Left ventricle myocardium inferior (tissue), 1 donor: ENCODE measurements around the gene SH3TC2. TPM values are rescaled to one million over a fixed set of nuclear protein-coding genes. Genes with fewer than 3 reads are reported as not detected.
A peak's percentile ranks its signal among the peaks of the same experiment; 100 is the strongest.

Experiments
- DNase-seq: peaks from one replicate; pipeline ENCODE4 v3.0.0-alpha.2; 2020
- H3K27ac ChIP-seq: fragments of 200-600 bp; replicated peaks from 2 replicates; pipeline ENCODE4 v1.8.0; 2021
- H3K27me3 ChIP-seq: fragments of 200-600 bp; 2 replicates; pipeline ENCODE4 v1.8.0; 2021; ENCODE audit warnings: low read depth
- H3K36me3 ChIP-seq: fragments of 200-600 bp; 2 replicates; pipeline ENCODE4 v1.8.0; 2021
- H3K4me1 ChIP-seq: fragments of 200-600 bp; 2 replicates; pipeline ENCODE4 v1.8.0; 2021
- H3K4me3 ChIP-seq: fragments of 200-600 bp; 2 replicates; pipeline ENCODE4 v1.8.0; 2021; ENCODE audit warnings: mild to moderate bottlenecking, moderate library complexity
- H3K9me3 ChIP-seq: fragments of 200-600 bp; replicated peaks from 2 replicates; pipeline ENCODE4 v1.8.0; 2021
- intact Hi-C: fragments of 100-400 bp; cut with micrococcal nuclease; formaldehyde crosslinking; loops from one replicate; pipeline ENCODE4 v1.11.0; 2022
- total RNA-seq: library from RNA; stranded (reverse); fragmentation: NEBNext Ultra II Directional; extraction: Animal tissue kit (Norgen Biotek cat#: 25700); gene quantifications from one replicate; pipeline ENCODE4 v1.2.1, GENCODE V29; 2021
- TF ChIP-seq, protein P1 (sequence below): fragments of 200-600 bp; IDR thresholded peaks from 2 replicates; pipeline ENCODE4 v1.8.0; 2021; ENCODE audit warnings: antibody characterized with exemption, mild to moderate bottlenecking, borderline replicate concordance
- donor health status: DM: no; HTN: yes; CAD: no; lungs with severe emphysema.

The SH3TC2 gene
- total RNA-seq, 1 donor from 2014 or later = 9.4 TPM

DNA sequence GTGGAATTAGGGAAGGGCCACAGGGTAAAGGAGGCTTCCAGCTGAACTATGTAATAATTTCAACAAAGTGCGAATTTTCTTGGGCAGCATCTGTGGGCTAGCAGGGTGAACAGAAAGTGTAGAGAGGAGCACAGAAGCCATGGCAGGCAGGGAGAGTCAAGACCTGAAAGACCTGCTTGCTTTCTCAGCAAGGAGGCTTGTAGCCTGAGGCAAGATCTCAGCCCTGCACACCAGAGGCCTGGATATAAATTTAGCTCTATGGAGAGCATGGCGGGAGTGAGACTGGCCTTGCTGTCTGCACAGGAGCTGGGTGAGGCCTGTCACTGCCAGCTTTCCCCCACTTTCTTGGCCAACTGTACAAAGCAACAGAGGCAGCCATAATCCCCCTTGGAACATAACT is 32.1 kb upstream of the SH3TC2 start:
- TF ChIP-seq, protein P1, sequence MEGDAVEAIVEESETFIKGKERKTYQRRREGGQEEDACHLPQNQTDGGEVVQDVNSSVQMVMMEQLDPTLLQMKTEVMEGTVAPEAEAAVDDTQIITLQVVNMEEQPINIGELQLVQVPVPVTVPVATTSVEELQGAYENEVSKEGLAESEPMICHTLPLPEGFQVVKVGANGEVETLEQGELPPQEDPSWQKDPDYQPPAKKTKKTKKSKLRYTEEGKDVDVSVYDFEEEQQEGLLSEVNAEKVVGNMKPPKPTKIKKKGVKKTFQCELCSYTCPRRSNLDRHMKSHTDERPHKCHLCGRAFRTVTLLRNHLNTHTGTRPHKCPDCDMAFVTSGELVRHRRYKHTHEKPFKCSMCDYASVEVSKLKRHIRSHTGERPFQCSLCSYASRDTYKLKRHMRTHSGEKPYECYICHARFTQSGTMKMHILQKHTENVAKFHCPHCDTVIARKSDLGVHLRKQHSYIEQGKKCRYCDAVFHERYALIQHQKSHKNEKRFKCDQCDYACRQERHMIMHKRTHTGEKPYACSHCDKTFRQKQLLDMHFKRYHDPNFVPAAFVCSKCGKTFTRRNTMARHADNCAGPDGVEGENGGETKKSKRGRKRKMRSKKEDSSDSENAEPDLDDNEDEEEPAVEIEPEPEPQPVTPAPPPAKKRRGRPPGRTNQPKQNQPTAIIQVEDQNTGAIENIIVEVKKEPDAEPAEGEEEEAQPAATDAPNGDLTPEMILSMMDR = no peak
- H3K27ac ChIP-seq = no peak overlapping the region
- DNase-seq = no peak
- H3K36me3 ChIP-seq = no peaks in the 10 kb centered on the region
- H3K4me1 ChIP-seq = no peaks in the 10 kb centered on the region
- no peaks in the 10 kb centered on the region for H3K27me3 ChIP-seq
- peaks cover 50% of the 10 kb centered on the region for H3K9me3 ChIP-seq
- intact Hi-C loops = no loop called here
- H3K4me3 ChIP-seq = no peak overlapping the region

DNA sequence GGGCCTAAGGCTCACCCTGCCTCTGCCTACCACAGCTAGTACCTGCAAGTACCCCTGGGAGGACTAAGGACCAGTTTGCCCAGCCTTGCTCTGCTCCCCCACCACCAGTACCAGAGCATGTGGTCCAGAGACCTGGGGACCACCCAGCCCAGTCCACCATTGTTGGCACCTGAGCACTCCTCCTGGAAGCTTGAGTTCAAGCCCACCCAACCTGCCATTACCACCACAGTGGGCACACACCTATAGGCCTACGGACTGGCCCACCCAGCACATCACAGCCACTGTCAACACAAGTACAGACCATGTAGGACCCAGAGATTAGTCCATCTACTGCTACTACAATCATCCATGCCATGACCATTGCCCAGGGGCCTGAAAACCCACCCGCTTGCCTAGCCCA is 30.8 kb upstream of the SH3TC2 start:
- Histone ChIP-seq H3K9me3 (peaks cover 36% of the 10 kb centered on the region), H3K36me3 (no peaks in the 10 kb centered on the region), H3K4me1 (peaks cover 5% of the 10 kb centered on the region), H3K27ac (no peak overlapping the region), H3K27me3 (no peaks in the 10 kb centered on the region), H3K4me3 (no peak overlapping the region)
- TF ChIP-seq, protein P1 = no peak
- intact Hi-C loops = no loop called here
- no peak for DNase-seq

DNA sequence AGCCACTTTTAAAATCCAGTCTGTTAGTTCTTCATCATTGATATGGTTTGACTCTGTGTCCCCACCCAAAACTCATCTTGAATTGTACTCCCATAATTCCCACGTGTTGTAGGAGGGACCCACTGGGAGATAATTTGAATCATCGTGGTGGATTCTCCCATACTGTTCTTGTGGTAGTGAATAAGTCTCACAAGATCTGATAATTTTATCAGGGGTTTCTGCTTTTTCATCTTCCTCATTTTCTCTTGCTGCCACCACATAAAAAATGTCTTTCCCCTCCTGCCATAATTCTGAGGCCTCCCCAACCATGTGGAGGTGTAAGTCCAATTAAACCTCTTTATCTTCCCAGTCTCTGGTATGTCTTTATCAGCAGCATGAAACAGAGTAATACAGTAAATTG is 26.9 kb upstream of the SH3TC2 start:
- H3K4me1 ChIP-seq = peaks cover 8% of the 10 kb centered on the region
- DNase-seq = no peak
- peaks cover 7% of the 10 kb centered on the region for H3K9me3 ChIP-seq
- intact Hi-C loops = no loop called here
- TF ChIP-seq, protein P1 = no peak
- no peaks in the 10 kb centered on the region for H3K27me3 ChIP-seq
- no peaks in the 10 kb centered on the region for H3K36me3 ChIP-seq
- no peak overlapping the region for H3K27ac ChIP-seq
- H3K4me3 ChIP-seq = no peak overlapping the region

- DNase-seq = no peak
- no peaks in the 10 kb centered on the region for H3K36me3 ChIP-seq
- H3K4me1 ChIP-seq = peaks cover 8% of the 10 kb centered on the region
- H3K4me3 ChIP-seq = no peak overlapping the region
- no peaks in the 10 kb centered on the region for H3K27me3 ChIP-seq
- intact Hi-C loops = no loop called here
- TF ChIP-seq, protein P1 = no peak
- peaks cover 7% of the 10 kb centered on the region for H3K9me3 ChIP-seq
- H3K27ac ChIP-seq = peak overlapping the region; percentile 68
These were observed 25.8 kb upstream of the SH3TC2 start for GRCh38 chr5:149088686-149089085.

DNA sequence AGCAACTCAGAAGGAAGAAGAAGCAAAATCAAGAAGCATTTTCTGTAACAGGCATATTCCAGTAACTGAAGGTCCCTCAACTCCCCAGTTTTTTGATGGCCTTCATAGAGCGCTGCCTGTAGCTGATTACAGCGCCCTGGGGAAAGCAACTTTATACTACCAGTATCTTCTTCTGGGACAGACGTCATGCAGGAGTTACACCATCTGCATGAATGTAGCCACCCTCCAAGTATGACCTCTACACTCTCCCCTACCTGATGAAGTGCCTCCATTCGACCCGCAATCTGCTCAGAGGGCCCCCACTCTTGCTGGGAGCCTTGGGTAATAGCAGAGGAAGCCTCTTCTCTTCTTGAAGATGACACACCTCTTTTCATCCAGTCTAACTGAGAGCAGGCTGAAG is 21.0 kb upstream of the SH3TC2 start:
- Histone ChIP-seq H3K36me3 (no peaks in the 10 kb centered on the region), H3K9me3 (peaks cover 25% of the 10 kb centered on the region), H3K4me3 (no peak overlapping the region), H3K27me3 (no peaks in the 10 kb centered on the region), H3K27ac (no peak overlapping the region), H3K4me1 (peaks cover 4% of the 10 kb centered on the region)
- no peak for DNase-seq
- intact Hi-C loops = no loop called here
- TF ChIP-seq, protein P1 = no peak

DNA sequence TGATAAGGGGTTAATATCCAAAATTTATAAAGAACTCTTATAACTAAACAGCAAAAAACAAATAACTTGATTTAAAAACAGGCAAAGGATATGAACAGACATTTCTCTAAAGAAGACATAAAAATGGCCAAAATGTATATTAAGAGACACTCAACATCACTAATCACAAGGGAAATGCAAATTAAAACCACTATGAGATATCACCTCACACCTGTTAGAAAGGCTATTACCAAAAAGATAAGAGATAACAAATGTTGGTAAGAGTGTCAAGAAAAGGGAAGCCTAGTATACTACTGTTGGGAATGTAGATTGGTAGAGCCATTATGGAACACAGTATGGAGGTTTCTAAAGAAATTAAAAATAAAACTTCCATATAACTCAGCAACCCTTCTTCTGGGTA is 19.4 kb upstream of the SH3TC2 start:
- Histone ChIP-seq H3K9me3 (peaks cover 23% of the 10 kb centered on the region), H3K36me3 (no peaks in the 10 kb centered on the region), H3K27ac (no peak overlapping the region), H3K27me3 (no peaks in the 10 kb centered on the region), H3K4me1 (no peaks in the 10 kb centered on the region), H3K4me3 (no peak overlapping the region)
- intact Hi-C loops = no loop called here
- DNase-seq = no peak
- TF ChIP-seq, protein P1 = no peak
